HFFc6 (cell line): ENCODE data around the gene MEGF9. TPM values are rescaled to one million over a fixed set of nuclear protein-coding genes. Genes with fewer than 3 reads are reported as not detected.

Source experiments
- DNase-seq: peaks from one replicate; pipeline ENCODE4 v3.0.0-alpha.2; 2018
- H3K27ac Mint-ChIP-seq: 2 replicates; pipeline ENCODE4 v1.8.0; 2020; ENCODE audit warnings: mild to moderate bottlenecking, mixed read lengths
- H3K27me3 Mint-ChIP-seq: 2 replicates; pipeline ENCODE4 v1.8.0; 2021; ENCODE audit warnings: mild to moderate bottlenecking, moderate library complexity, mixed read lengths; ENCODE audit not compliant: insufficient read depth
- H3K36me3 Mint-ChIP-seq: 2 replicates; pipeline ENCODE4 v1.8.0; 2021; ENCODE audit warnings: low read depth, mixed read lengths
- H3K4me1 Mint-ChIP-seq: 2 replicates; pipeline ENCODE4 v1.8.0; 2020; ENCODE audit warnings: low read depth, mixed read lengths
- H3K4me3 Mint-ChIP-seq: 2 replicates; pipeline ENCODE4 v1.8.0; 2020; ENCODE audit warnings: mild to moderate bottlenecking, moderate library complexity, mixed read lengths
- H3K9me3 Mint-ChIP-seq: 2 replicates; pipeline ENCODE4 v1.8.0; 2020; ENCODE audit warnings: mild to moderate bottlenecking, mixed read lengths
- total RNA-seq, 6 experiments: library from RNA; stranded (reverse); fragmentation: NEBNext Ultra II Directional; extraction: Animal tissue kit (Norgen Biotek cat#: 25700); gene quantifications; 2 replicates in 1 of 6; 3 replicates in 5 of 6; pipeline ENCODE4 v1.2.3, GENCODE V29; 2021
- TF ChIP-seq, protein P1 (sequence below): fragments of 200-600 bp; sonication (generic); IDR thresholded peaks from 2 replicates; pipeline ENCODE4 v1.5.0; 2021; ENCODE audit warnings: antibody characterized with exemption, mild to moderate bottlenecking

Gene MEGF9
- total RNA-seq, 6 experiments from 2014 or later: 5.1 to 9.8 (median 8.8) TPM

DNA sequence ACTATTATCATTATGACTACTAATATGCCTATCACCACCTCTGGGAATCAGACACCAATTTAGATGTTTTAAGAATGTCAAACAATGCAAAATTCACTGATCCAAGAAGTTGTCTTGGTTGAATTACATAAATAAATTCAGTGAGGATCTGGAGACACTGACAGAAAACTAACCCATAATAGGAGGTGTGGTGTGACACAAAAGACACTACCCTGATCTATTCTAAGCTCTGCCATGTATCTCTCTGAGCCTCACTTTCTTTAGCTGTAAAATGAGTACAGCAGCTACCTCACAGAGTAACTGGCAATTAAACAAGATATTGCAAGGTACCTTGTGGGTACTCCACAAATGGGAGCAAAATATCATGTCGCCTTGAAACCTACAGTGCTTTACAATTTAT is 141.8 kb downstream of the MEGF9 start:
- Mint-ChIP-seq H3K9me3 (no peaks in the 10 kb centered on the region), H3K4me1 (peaks cover 15% of the 10 kb centered on the region), H3K27me3 (no peaks in the 10 kb centered on the region), H3K36me3 (peaks cover 14% of the 10 kb centered on the region), H3K4me3 (no peak overlapping the region), H3K27ac (no peak overlapping the region)
- TF ChIP-seq, protein P1, sequence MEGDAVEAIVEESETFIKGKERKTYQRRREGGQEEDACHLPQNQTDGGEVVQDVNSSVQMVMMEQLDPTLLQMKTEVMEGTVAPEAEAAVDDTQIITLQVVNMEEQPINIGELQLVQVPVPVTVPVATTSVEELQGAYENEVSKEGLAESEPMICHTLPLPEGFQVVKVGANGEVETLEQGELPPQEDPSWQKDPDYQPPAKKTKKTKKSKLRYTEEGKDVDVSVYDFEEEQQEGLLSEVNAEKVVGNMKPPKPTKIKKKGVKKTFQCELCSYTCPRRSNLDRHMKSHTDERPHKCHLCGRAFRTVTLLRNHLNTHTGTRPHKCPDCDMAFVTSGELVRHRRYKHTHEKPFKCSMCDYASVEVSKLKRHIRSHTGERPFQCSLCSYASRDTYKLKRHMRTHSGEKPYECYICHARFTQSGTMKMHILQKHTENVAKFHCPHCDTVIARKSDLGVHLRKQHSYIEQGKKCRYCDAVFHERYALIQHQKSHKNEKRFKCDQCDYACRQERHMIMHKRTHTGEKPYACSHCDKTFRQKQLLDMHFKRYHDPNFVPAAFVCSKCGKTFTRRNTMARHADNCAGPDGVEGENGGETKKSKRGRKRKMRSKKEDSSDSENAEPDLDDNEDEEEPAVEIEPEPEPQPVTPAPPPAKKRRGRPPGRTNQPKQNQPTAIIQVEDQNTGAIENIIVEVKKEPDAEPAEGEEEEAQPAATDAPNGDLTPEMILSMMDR: no peak
- DNase-seq: no peak

GRCh38 chr9:120571443-120572257 is 142.6 kb downstream of the MEGF9 start:
- Mint-ChIP-seq H3K27ac (no peak overlapping the region), H3K9me3 (no peaks in the 10 kb centered on the region), H3K4me1 (peaks cover 10% of the 10 kb centered on the region; the same call in 1 of the 2 replicates), H3K27me3 (no peaks in the 10 kb centered on the region), H3K36me3 (peaks cover 17% of the 10 kb centered on the region), H3K4me3 (no peak overlapping the region)
- TF ChIP-seq, protein P1: no peak
- DNase-seq: no peak

- Mint-ChIP-seq H3K36me3 (peaks cover 17% of the 10 kb centered on the region), H3K27ac (no peak overlapping the region), H3K27me3 (no peaks in the 10 kb centered on the region), H3K9me3 (no peaks in the 10 kb centered on the region), H3K4me1 (peaks cover 10% of the 10 kb centered on the region; the same call in 1 of the 2 replicates), H3K4me3 (no peak overlapping the region)
- DNase-seq: no peak
- TF ChIP-seq, protein P1: no peak
Measured at GRCh38 chr9:120570296-120570695, 144.0 kb downstream of the MEGF9 start.

DNA sequence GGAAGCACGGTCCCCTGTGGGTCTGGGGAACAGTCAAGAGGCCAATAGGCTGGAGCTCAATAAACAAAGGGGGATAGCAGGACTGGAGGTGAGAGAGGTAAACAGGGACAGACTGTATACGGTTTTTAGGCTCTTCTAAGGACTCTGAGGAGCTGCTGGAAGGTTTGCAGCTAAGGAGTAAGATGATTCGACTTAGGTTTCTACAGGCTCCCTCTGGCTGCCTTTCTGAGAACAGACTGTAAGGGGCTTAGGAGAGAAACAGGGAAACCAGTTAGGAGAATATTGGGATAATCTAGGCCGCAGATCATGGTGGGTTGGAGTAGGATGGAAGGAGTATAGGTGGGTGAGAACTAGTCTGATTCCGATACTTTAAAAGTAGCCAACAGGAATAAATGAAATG is 144.7 kb downstream of the MEGF9 start:
- no peak for DNase-seq
- H3K27me3 Mint-ChIP-seq: no peaks in the 10 kb centered on the region
- H3K9me3 Mint-ChIP-seq: no peaks in the 10 kb centered on the region
- TF ChIP-seq, protein P1: no peak
- H3K36me3 Mint-ChIP-seq: peaks cover 17% of the 10 kb centered on the region
- peaks cover 10% of the 10 kb centered on the region; the same call in 1 of the 2 replicates for H3K4me1 Mint-ChIP-seq
- H3K4me3 Mint-ChIP-seq: no peak overlapping the region
- H3K27ac Mint-ChIP-seq: no peak overlapping the region

- Mint-ChIP-seq H3K4me3 (no peak overlapping the region), H3K4me1 (peaks cover 2% of the 10 kb centered on the region; the same call in 1 of the 2 replicates), H3K36me3 (peaks cover 17% of the 10 kb centered on the region), H3K27ac (no peak overlapping the region), H3K9me3 (no peaks in the 10 kb centered on the region), H3K27me3 (no peaks in the 10 kb centered on the region)
- TF ChIP-seq, protein P1: no peak
- no peak for DNase-seq
Measured at GRCh38 chr9:120568816-120569215, 145.5 kb downstream of the MEGF9 start.
